ENCODE measurements around the gene TMEM9. TPM values are rescaled to one million over a fixed set of nuclear protein-coding genes. Genes with fewer than 3 reads are reported as not detected.

Gene TMEM9
- total and polyA plus RNA-seq, 10 of the 15 experiments (the other 5 are each of a cell fraction or from before 2014, with no cell fraction given): 7.2 to 46.1 (median 17.3) TPM

GRCh38 chr1:201142011-201142848, 12.0 kb downstream of the TMEM9 start:
- ChIA-PET SMC1A (ENCODE audit: uncharacterized antibody, unreplicated experiment) (interaction anchor here (1.0 kb wide), 1 partner anchor 11 kb away, joined by 3 read pairs; no protein-coding TSS in a partner anchor), RAD21 (ENCODE audit: unreplicated experiment) (no interaction called here), POLR2A (no interaction called here), CTCF (interaction anchor here (1.2 kb wide), 2 partner anchors 8 to 23 kb away, joined by 3 to 5 read pairs; no protein-coding TSS in a partner anchor)
- H3K79me2 ChIP-seq (ENCODE audit: control insufficient read depth, insufficient read depth, low read length): no peaks in the 10 kb centered on the region
- no peak overlapping the region for H3K4me2 ChIP-seq (ENCODE audit: control insufficient read depth, insufficient read depth)
- peaks cover 4% of the 10 kb centered on the region in 2 experiments; a peak in 3 of 4 replicates for H3K36me3 ChIP-seq (ENCODE audit: control insufficient read depth in 2 of 2, insufficient read depth in 2 of 2, low read length in 1 of 2)
- H2AFZ ChIP-seq (ENCODE audit: control insufficient read depth, low read depth, low read length): no peak overlapping the region
- 86% methylated on average over 16 of the region's 16 CpGs for WGBS (ENCODE audit: insufficient coverage, insufficient replicate concordance, low lambda C conversion rate, missing lambda C conversion rate)
- DNase-seq (ENCODE audit: low read depth, low spot score) (no peak), ATAC-seq (no peak), FAIRE-seq (no peak)
- H3K27ac ChIP-seq (ENCODE audit: control insufficient read depth, insufficient read depth): no peak overlapping the region
- no TSS peak for BruUV-seq (replicated peaks)
- intact Hi-C loops (cut with micrococcal nuclease; ENCODE audit: unreplicated experiment): no loop called here
- in situ Hi-C loops (cut with MboI): no loop called here
- no peaks in the 10 kb centered on the region for H3K9me3 ChIP-seq (replicated peaks; ENCODE audit: control insufficient read depth, insufficient read depth, low read length)
- no peaks in the 10 kb centered on the region for H3K4me1 ChIP-seq (ENCODE audit: control insufficient read depth, insufficient read depth, low read length)
- no peak overlapping the region for H3K9ac ChIP-seq (ENCODE audit: control insufficient read depth, insufficient read depth, low read length)
- no peaks in the 10 kb centered on the region for H3K27me3 ChIP-seq (replicated peaks in 1 of 2; ENCODE audit: control insufficient read depth in 2 of 2, insufficient read depth in 2 of 2, low read length in 1 of 2)
- no peaks in the 10 kb centered on the region; the same call in 1 of the 2 replicates for H4K20me1 ChIP-seq (ENCODE audit: control insufficient read depth, insufficient read depth)
- no peak overlapping the region for H3K4me3 ChIP-seq
- TF ChIP-seq HDAC2 (IDR thresholded peaks at IDR 0.05) (no peak), PRDM15 (CRISPR knock-in tag; IDR thresholded peaks at IDR 0.05) (no peak), SIX5 (IDR thresholded peaks at IDR 0.05; ENCODE audit: low read depth, low read length, severe bottlenecking) (no peak), PAX8 (IDR thresholded peaks at IDR 0.05) (no peak), HDAC6 (IDR thresholded peaks at IDR 0.05; ENCODE audit: unreplicated experiment) (no peak), EZH2 (IDR thresholded peaks at IDR 0.05; ENCODE audit: borderline replicate concordance, control insufficient read depth, low read depth, low read length) (no peak), ZBED1 (IDR thresholded peaks at IDR 0.05; ENCODE audit: borderline replicate concordance) (no peak), YY1 (IDR thresholded peaks at IDR 0.05; ENCODE audit: low read depth, low read length) (no peak), TARDBP (IDR thresholded peaks at IDR 0.05; ENCODE audit: borderline replicate concordance) (no peak), BCL11A (IDR thresholded peaks at IDR 0.05; ENCODE audit: low read depth, low read length) (no peak), RAD51 (IDR thresholded peaks at IDR 0.05) (no peak), USF2 (IDR thresholded peaks at IDR 0.05; ENCODE audit: borderline replicate concordance, low read depth, low read length) (no peak), NFYB (IDR thresholded peaks at IDR 0.05; ENCODE audit: insufficient read depth, low read depth, low read length) (no peak), BCLAF1 (IDR thresholded peaks at IDR 0.05) (no peak), POLR2AphosphoS2 (IDR thresholded peaks at IDR 0.05; ENCODE audit: low read depth, low read length) (no peak), POLR2A (IDR thresholded peaks at IDR 0.05; ENCODE audit: low read depth, low read length) (no peak), NFYA (IDR thresholded peaks at IDR 0.05; ENCODE audit: borderline replicate concordance, low read depth, low read length) (no peak), NBN (IDR thresholded peaks at IDR 0.05) (no peak), TCF12 (IDR thresholded peaks at IDR 0.05; ENCODE audit: low read depth, low read length) (no peak)

Measured in GM12878 (cell line).